Skin epidermis (tissue), 12 donors: ENCODE results near the gene GPR183.

ENCODE experiments used
- H3K27ac ChIP-seq, 21 experiments: fragments of 200-600 bp; sonication (generic) in 11 of 21; one replicate each; pipeline ENCODE4 v1.5.0; 2020; ENCODE audit warnings: mild to moderate bottlenecking in 3 of 21, inconsistent platforms in 2 of 21, moderate library complexity in 2 of 21
- H3K4me3 ChIP-seq, 7 experiments: fragments of 200-600 bp; sonication (generic) in 2 of 7; one replicate each; pipeline ENCODE4 v1.5.0; 2020; ENCODE audit warnings: inconsistent platforms in 2 of 7, mild to moderate bottlenecking in 2 of 7, moderate library complexity in 1 of 7

Gene GPR183, protein sequence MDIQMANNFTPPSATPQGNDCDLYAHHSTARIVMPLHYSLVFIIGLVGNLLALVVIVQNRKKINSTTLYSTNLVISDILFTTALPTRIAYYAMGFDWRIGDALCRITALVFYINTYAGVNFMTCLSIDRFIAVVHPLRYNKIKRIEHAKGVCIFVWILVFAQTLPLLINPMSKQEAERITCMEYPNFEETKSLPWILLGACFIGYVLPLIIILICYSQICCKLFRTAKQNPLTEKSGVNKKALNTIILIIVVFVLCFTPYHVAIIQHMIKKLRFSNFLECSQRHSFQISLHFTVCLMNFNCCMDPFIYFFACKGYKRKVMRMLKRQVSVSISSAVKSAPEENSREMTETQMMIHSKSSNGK

DNA sequence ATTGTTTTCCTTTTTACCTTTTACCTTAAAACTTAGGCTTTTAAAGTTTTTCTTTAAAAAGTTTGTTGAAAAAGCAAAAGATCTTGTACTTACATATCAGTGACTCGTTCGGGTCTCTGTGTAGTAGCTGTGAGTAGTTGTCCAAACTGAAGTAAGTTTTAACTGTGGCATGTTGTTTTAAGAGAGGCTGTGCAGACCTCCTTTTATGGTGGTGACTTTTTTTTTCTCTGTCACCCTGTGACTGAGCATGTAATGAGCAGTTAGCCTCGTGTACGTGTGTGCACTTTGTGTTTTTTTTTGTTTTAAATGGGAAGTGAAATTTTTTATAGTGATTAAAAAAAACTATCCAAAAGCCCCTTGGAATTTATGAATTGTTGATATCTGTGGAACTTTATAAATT is at the start of gene GPR183:
GPR183 (minus strand) TSS at position 153 of the 400 bp plus-strand sequence. CDS start 11,254 bp downstream, outside the sequence.
- Histone ChIP-seq H3K4me3 (peak within 1 kb of the TSS; percentile 19 to 42 (median 26)), H3K27ac (peak within 1 kb of the TSS in 19 of 21 experiments; percentile 26 to 87 (median 74))

DNA sequence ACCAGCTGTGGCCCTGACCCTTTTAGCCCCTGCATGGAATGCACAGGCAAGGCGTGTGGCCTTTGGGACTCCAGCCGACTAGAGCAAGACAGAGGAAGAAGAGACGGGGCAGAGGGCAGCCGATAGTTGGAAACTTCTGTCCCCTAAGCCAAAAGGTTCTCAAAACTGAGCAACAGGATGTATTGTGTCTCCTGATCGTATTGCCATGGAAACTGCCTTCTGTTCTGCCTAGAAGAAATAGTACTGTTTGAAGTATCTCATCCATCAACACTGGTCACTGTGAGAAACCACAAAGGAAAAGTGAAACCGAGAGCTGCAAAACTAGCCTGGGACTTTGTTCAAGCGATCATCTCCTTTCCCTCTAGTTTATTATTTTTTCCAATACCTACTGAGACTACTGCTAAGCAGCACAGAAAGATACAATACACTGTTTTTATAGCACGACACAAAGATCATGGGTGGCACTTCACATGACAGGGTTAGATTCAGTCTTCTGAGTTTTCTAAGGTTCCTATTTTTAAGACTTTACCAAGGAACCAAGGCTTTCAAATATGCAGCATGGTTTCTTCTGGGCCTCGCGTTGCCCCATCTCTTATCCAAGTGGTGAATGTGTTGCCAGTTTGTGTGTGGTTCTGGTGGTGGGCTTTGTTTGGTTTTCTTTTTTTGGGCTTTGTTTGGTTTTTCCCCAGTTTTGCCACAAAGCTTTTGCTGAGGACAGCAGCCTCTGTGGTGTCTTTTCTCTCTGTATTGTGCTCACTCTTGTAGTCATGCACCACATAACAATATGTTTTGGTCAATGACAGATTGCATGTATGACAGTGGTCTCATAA is 49.3 kb upstream of the GPR183 start:
- Histone ChIP-seq H3K27ac (peak overlapping the region in 20 of 21 experiments; percentile 20 to 89 (median 76)), H3K4me3 (no peak overlapping the region)

DNA sequence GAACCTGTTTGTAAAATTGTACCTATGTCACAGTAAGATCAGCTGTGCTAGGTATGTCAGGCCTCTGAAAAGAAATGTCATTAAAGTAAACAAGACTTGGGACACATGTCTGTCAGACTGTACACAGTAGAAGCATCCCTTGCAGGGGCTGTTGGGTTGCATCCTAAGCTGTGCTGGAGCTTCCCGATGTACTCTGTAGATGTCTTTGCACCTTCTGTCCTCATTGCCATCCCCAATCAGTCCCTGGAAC is 48.7 kb upstream of the GPR183 start:
- Histone ChIP-seq H3K4me3 (no peak overlapping the region), H3K27ac (peak overlapping the region in 20 of 21 experiments; percentile 20 to 89 (median 76))

DNA sequence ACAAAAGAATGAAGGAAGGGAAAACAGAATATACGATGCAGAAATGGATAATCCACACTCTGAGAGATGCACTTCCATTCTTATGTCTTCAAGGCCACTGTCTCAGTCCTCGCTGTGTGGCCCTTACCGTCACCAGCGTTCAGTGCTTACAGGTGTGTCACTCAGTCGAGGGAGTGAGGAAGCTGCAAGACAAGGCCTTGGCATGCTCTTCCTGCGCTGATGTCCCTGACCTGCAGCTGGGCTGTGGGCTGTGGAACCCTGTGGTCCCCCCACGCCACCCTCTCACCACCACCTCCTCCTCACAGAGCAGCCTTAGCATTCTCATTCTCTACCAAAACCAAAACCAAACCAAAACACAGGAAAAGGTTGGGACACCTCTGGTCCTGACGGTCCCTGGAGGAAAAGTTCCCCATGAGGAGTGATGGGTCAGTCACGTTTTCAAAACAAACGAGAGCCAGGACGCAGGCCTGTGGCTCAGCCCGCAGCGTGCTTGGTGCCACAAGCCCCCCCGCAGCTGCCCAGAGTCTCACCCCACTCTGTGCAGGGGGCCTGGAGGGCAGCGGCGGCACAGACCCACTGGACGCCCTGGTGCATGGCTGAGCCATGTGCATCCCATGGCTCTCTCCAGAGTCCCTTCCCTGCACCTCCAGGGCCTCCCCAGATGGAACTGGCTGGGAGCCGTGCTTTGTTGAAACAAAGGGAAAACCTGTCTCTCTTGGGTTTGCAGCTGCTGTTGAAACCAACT is 48.2 kb upstream of the GPR183 start:
- H3K4me3 ChIP-seq: no peak overlapping the region
- H3K27ac ChIP-seq: peak overlapping the region in 20 of 21 experiments; percentile 20 to 89 (median 76)

DNA sequence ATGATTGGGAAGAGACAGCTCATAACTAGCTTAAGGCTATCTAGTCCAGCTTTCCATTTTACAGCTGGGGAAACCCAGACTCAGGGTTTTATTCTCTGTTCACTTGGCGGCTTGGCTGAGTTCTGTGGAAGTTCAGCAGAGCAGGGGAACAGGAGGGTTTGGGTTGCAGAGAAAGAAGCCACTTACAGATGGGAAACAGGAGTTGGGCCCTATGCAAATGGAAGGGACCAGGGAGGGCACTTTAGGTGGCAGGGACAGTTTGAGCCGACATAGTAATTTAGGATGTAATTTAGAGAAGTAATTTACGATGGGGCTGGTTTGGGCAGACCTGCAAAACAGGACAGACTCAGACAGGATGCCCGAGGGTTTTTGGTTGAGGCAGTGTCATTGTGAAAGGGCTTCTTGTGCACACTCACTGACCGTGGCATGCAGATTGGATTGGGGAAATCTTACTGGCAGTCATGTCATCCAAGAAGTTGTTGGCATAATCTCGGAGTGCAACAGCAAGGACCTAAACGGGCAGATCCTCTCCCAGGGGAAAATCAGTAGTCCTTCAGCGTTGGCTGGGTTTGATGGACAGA is 47.3 kb upstream of the GPR183 start:
- Histone ChIP-seq H3K4me3 (no peak overlapping the region), H3K27ac (peak overlapping the region in 17 of 21 experiments; percentile 18 to 89 (median 75))

DNA sequence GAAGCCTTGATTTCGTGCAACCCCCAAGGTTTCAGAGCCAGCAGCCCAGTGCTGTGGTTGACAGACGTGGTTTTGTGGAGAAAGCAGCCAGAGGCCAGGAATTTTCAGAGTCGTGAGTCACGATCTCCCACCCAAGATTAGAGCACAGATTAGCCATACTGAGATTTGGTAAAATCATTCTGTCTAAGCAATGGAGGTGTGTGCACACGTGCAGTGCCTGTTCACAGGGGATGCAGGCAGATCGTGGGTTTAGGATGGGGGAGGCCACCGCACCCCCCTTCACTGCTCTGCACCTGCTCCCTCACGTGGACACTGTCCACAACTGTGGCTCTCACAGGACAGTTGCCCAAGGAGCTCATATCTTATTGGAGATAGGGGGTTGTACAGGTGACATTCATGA is 46.6 kb upstream of the GPR183 start:
- Histone ChIP-seq H3K27ac (peak overlapping the region in 14 of 21 experiments; percentile 30 to 89 (median 75)), H3K4me3 (no peak overlapping the region)

DNA sequence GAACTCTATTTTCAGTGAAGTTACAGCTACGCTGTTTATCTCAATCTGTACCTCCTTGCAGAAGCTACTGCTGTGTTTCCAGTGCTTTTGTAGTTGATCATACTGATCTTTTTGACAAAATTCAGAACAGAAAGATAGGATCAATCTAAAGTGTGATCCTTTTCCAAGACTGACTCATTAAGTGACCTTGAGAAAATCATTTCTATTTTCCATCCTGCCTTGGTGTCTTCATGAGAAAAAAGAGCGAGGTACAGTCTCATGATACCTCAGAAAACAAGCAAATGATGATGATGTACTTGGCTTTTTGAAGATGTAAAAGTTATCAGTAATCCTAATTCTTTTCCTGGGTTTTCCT is 46.0 kb upstream of the GPR183 start:
- H3K27ac ChIP-seq: peak overlapping the region in 6 of 21 experiments; percentile 7 to 89 (median 86)
- H3K4me3 ChIP-seq: no peak overlapping the region

DNA sequence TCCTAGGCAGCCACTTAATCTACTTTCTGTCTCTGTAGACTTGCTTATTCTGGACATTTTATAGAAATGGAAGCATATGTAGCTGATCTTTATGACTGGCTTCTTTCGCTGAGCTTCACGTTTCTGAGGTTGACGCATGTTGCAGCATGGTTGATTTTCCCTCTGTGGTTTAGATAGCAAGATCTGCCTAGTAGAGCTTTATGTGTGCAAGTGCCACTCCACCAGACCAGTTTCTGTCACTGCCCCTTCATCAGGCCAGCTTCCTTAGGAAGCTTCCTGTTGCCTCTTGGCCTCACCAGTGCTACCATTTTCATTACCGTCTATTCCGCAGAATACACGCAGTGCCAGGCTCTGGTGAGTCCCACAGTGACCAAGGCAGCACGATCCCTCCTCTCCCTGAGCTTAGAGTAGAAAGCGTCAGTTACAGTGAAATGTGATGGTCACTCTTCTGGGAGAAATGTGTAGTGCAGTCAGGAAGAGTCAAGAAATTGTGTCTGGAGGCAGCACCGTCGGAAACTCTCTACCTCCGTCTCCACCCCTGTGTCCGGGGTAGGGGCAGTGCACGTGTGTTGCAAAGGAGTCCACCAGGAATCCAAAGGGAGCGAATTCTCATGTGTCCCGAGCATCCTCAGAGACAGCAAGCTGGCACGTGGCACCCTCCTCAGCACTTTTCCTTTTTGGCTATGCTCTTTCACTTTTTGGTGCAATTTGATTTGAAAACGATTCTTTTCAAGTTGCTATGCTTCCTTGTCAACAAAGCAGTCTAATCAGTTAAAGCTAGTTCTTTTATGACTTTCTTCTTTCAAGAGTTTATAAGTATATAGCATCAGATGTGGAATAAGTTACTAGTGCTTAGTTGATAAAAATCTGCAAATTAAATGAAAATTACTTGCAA is 45.4 kb upstream of the GPR183 start:
- no peak overlapping the region for H3K4me3 ChIP-seq
- peak overlapping the region in 8 of 21 experiments; percentile 7 to 89 (median 26) for H3K27ac ChIP-seq

DNA sequence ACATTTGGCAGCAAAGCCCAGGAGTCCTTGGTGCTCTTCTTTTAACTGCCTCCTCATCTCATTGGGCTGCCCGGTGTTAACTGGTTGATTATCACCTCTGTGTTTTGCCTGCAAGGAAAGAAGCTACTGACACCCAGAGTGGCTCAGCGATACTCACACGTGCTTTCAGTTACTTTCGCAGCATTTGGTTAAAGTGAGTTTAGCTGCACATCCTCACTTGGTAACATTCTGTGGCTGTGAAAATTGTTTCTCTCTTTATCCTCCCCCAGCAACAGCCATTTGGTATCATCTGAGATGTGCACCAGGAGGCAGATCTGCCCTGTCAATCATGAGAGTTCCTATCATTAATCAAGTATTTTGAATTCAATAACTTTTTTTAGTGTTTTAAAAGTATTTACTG is 44.6 kb upstream of the GPR183 start:
- peak overlapping the region in 6 of 21 experiments; percentile 19 to 89 (median 30) for H3K27ac ChIP-seq
- H3K4me3 ChIP-seq: no peak overlapping the region

DNA sequence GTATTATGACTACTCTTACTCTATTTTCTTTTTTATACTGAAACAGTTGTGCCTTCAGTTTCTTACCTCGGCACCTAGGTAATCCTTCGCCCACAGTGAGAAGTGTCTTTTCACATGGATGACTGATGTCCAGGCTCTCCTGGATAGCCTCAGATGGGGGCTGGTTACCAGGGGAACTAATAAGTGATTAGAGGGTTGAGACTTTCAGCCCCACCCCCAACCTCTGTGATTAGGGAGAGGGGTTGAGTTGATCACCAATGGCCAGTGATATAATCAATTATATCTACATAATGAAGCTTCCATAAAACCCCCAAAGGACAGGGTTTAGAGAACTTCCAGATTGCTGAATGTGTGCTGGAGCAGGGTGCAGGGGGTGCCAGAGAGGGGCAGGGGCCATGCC is 43.0 kb upstream of the GPR183 start:
- no peak overlapping the region for H3K4me3 ChIP-seq
- H3K27ac ChIP-seq: peak overlapping the region in 2 of 21 experiments; percentile 84 to 89

DNA sequence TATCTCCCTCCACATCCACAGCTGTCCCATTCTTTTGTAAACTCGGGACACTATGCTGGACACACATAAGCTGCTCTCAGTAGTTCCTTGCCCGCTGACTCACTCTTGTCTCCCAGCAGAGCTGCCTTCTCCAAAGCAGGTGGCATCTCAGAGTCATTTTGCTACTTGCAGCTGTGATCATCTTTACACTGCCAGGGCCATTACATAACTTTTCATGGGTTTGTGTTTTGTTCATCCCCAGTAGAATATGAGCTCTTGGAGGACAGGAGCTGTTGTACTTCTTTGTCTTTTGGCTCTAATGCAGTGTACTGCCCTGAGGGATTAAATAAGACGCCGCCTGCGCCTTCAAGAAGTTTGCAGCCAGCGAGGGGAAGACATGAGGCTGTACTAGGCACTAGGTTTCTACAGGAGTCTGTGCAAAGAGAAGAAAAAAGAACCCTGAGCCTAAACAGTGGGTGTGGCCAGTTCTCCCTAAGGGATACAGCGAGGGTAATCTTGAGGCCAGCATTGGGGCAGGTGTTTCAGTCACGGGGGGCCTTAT is 40.8 kb upstream of the GPR183 start:
- Histone ChIP-seq H3K27ac (peak overlapping the region in 1 of 21 experiments; percentile 19), H3K4me3 (no peak overlapping the region)

DNA sequence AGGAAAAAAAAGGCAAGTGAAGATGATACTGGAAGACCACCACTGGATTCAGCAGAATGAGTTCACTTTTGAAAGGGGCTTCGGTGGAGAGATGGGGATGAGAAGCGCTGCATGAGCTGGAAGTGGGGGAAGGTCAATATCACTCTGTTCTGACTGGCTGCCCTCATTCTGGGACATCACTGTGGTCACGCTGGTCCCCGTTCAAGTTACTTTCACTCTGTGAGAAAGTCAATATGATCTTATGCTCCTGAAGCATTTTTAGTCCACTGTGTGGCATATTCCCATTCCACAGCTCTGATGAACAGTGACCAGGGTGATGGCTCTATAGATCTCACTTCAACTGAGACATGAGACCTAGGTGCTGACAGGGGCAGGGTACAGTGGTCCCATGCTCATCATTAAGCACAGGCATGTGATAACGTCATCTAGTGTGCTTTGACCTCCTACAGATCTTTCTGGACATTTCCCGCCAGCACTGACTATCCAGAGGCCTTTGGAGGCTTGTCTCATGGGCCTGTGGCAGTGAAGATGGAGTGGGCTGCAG is 40.2 kb upstream of the GPR183 start:
- Histone ChIP-seq H3K27ac (peak overlapping the region in 1 of 21 experiments; percentile 19), H3K4me3 (no peak overlapping the region)

DNA sequence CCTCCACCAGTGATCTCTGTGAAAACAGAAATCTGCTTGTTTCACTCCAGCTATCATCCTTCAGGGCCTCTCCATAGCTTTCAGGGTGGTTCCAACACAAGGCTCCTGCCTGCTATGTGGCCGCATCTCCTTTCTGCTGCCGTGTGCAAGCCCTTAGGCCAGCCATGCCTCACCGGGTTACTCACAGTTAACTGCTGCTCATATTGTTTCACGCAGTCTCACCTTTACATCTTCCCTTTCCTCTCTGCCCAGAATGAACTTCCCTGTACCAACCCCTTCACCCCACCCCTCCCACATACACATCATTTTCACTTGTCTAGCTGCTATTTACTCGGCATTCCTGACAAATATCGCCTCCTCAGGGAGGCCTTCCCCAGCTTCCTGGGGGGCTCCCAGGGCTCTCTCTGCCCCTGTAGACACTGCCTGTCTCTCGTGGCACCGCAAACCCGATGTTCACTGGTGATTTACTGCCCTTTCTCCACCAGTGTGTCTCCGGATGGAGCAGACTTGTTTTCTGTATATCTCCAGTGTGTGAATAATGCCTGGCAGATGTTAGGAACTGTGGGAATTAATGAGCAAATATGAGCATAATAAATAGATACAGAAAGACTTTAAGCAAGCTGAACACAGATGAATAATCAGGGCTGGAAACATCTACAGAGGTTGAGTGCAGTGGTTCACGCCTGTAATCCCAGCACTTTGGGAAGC is 39.3 kb upstream of the GPR183 start:
- H3K4me3 ChIP-seq: no peak overlapping the region
- peak overlapping the region in 4 of 21 experiments; percentile 15 to 61 (median 22) for H3K27ac ChIP-seq

DNA sequence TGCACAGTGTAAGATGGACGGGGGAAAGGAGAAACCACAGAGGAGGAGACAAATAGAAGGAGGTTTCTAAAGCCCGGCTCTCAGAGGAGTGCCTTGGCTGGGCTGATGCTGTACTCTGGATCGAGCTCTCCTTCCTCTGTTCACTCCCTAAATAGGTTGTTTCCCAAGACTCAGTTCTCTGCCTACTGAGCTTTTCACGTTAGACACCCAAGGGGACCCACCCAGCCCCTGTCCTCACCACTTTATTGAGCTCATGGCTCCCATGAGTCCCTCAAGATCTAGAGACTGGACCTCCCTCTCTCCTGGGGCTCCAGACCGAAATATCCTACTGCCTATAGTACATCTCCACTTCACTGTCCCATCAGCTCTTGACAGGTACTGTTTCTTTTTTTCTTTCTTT is 38.1 kb upstream of the GPR183 start:
- Histone ChIP-seq H3K27ac (no peak overlapping the region), H3K4me3 (no peak overlapping the region)

DNA sequence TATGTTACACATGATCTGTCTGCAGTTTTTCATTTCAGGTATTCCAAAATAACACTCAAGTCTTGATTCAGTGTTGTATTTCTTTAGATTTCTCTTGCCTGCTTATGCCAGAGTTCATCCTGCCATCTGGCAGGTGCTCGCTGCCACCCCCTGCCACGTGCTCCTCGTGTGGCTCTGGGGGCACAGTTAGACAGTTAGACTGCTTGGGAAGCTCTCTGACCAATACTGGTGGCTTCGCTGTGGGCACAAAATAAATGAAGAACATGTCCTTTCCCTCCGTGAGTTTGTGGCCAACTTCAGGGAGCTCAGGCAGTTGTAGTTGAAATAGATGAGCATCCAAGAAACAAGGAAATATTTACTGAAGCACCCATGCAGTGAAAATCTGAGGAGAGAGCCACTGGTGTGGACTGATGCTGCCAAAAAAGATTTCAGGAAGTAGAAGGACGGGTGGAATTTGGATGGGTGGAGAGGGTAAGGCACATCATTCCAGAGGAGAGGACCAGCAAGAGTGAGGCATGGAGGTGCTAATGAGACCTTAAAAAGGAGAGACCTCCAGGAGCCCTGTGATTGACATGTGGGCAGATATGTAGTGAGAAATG is 37.5 kb upstream of the GPR183 start:
- Histone ChIP-seq H3K27ac (no peak overlapping the region), H3K4me3 (no peak overlapping the region)

DNA sequence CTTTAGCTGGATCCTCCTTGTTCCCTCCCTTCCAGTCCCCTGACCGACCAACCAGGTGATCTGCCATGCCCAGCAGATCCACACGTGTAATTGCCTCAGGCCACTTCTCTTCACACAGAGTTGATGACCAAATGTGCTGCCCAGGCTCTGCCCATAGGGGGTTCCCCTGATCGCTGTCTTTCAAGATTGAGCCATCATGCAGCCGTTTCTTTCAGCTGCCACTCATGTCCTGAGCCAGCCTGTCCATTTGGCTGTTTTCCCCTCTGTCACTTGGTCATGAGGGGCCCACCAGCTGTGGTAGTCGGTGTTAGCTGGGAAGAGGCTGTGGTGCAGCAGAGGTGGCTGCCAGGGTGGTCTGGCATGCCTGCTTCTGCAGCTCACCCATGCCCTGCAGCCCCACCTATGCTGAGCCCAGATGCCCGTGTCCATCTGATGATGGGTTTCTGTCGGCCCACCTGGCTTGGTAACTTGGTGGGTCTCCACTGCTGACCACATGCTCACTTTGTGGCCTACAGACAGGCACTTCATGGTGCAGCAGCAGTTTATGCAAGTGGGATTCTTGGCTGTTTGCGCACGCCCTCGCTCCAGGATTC is 35.6 kb upstream of the GPR183 start:
- no peak overlapping the region for H3K4me3 ChIP-seq
- H3K27ac ChIP-seq: no peak overlapping the region
